Lower leg skin (tissue), 3 donors: ENCODE results near the gene PACSIN3.

Experiments used
- CTCF ChIP-seq, 3 donors: fragments of 450-650 bp; IDR thresholded peaks; one replicate each; pipeline ENCODE4 v1.5.1; 2016; ENCODE audit warnings: antibody characterized with exemption in 3 of 3, mild to moderate bottlenecking in 3 of 3, moderate library complexity in 2 of 3
- POLR2A ChIP-seq, 2 donors: fragments of 450-650 bp; IDR thresholded peaks; one replicate each; pipeline ENCODE4 v1.6.1; 2016 to 2017; ENCODE audit warnings: antibody characterized with exemption in 2 of 2, mild to moderate bottlenecking in 1 of 2, moderate library complexity in 1 of 2

GRCh38 chr11:47158242-47158641 lies 28.0 kb downstream of the PACSIN3 start:
- TF ChIP-seq CTCF (IDR thresholded peaks at IDR 0.05) (no peak), POLR2A (IDR thresholded peaks at IDR 0.05) (no peak)
